Neural cell (in vitro differentiated cells): ENCODE data around the gene DLG5. TPM values are rescaled to one million over a fixed set of nuclear protein-coding genes. Genes with fewer than 3 reads are reported as not detected.

Source experiments
- H2AFZ ChIP-seq: fragments of 200-600, 300-800 bp; sonication (generic), shearing (Covaris generic); 2 replicates; pipeline ENCODE4 v1.6.0; 2014; ENCODE audit warnings: low read depth, mild to moderate bottlenecking, antibody characterized with exemption, low read length, moderate library complexity
- H3F3A ChIP-seq: fragments of 200-600 bp; shearing (Covaris generic); 2 replicates; pipeline ENCODE4 v1.6.1; 2016; ENCODE audit warnings: mild to moderate bottlenecking, moderate library complexity, mixed read lengths, antibody characterized with exemption, low read length; ENCODE audit not compliant: insufficient read depth, poor library complexity, severe bottlenecking
- H3K27ac ChIP-seq: fragments of 200-600, 300-800 bp; sonication (generic), shearing (Covaris generic); 2 replicates; pipeline ENCODE4 v1.5.1; 2014; ENCODE audit warnings: mild to moderate bottlenecking, low read length, moderate library complexity
- H3K27me3 ChIP-seq: fragments of 300-800, 200-600 bp; sonication (generic), shearing (Covaris generic); 2 replicates; pipeline ENCODE4 v1.6.0; 2014; ENCODE audit warnings: mild to moderate bottlenecking, low read depth, low read length, moderate library complexity; ENCODE audit not compliant: insufficient read depth
- H3K36me3 ChIP-seq: fragments of 300-800, 200-600 bp; sonication (generic), shearing (Covaris generic); 2 replicates; pipeline ENCODE4 v1.5.1; 2014; ENCODE audit warnings: mild to moderate bottlenecking, antibody characterized with exemption, low read length, moderate library complexity; ENCODE audit not compliant: insufficient read depth
- H3K4me2 ChIP-seq: fragments of 300-800, 200-600 bp; sonication (generic), shearing (Covaris generic); 2 replicates; pipeline ENCODE4 v1.6.0; 2014; ENCODE audit warnings: mild to moderate bottlenecking, low read length
- H3K4me3 ChIP-seq: fragments of 300-800, 200-600 bp; sonication (generic), shearing (Covaris generic); 2 replicates; pipeline ENCODE4 v1.5.1; 2014; ENCODE audit warnings: mild to moderate bottlenecking, low read length, moderate library complexity
- H3K79me2 ChIP-seq: fragments of 200-600 bp; shearing (Covaris generic); replicated peaks from 2 replicates; pipeline ENCODE4 v1.6.0; 2014; ENCODE audit warnings: mild to moderate bottlenecking, low read length, moderate library complexity; ENCODE audit not compliant: insufficient read depth
- H3K9ac ChIP-seq: fragments of 300-800, 200-600 bp; sonication (generic), shearing (Covaris generic); 2 replicates; pipeline ENCODE4 v1.6.1; 2016; ENCODE audit warnings: mild to moderate bottlenecking, low read length, mixed read lengths
- H3K9me2 ChIP-seq: fragments of 200-600 bp; shearing (Covaris generic); 2 replicates; pipeline ENCODE4 v1.6.1; 2016; ENCODE audit warnings: mild to moderate bottlenecking, low read length, mixed read lengths; ENCODE audit not compliant: insufficient read depth
- H3K9me3 ChIP-seq: fragments of 200-600, 300-800 bp; sonication (generic), shearing (Covaris generic); 2 replicates; pipeline ENCODE4 v1.6.1; 2016; ENCODE audit warnings: mild to moderate bottlenecking, mixed run types, low read length, moderate library complexity, mixed read lengths
- H4K20me1 ChIP-seq: fragments of 200-600 bp; shearing (Covaris generic); 2 replicates; pipeline ENCODE4 v1.6.1; 2016; ENCODE audit warnings: mild to moderate bottlenecking, mixed run types; ENCODE audit not compliant: insufficient read depth
- EP300 ChIP-seq: fragments of 450-650 bp; conservative IDR thresholded peaks from 2 replicates; pipeline ENCODE4 v1.6.1; 2014; ENCODE audit warnings: antibody characterized with exemption, mild to moderate bottlenecking, moderate library complexity; ENCODE audit not compliant: poor library complexity, severe bottlenecking
- EZH2 ChIP-seq: fragments of 200-600, 300-800 bp; shearing (Covaris generic), sonication (generic); IDR thresholded peaks from 2 replicates; pipeline ENCODE4 v1.6.1; 2014; ENCODE audit warnings: antibody characterized with exemption, low read length, borderline replicate concordance, mild to moderate bottlenecking; ENCODE audit not compliant: insufficient read depth, poor library complexity, severe bottlenecking
- MXI1 ChIP-seq: fragments of 450-650 bp; conservative IDR thresholded peaks from 2 replicates; pipeline ENCODE4 v1.6.1; 2014; ENCODE audit warnings: antibody characterized with exemption, mild to moderate bottlenecking; ENCODE audit not compliant: poor library complexity, severe bottlenecking
- POLR2AphosphoS5 ChIP-seq: IDR thresholded peaks from 2 replicates; pipeline ENCODE4 v1.6.1; 2012
- RAD21 ChIP-seq: fragments of 450-650 bp; conservative IDR thresholded peaks from 2 replicates; pipeline ENCODE4 v1.6.1; 2014; ENCODE audit warnings: antibody characterized with exemption, mild to moderate bottlenecking, moderate library complexity
- SMC3 ChIP-seq: fragments of 450-650 bp; conservative IDR thresholded peaks from 2 replicates; pipeline ENCODE4 v1.6.1; 2014; ENCODE audit warnings: antibody characterized with exemption, mild to moderate bottlenecking, moderate library complexity; ENCODE audit not compliant: poor library complexity
- TAF1 ChIP-seq: IDR thresholded peaks from 2 replicates; pipeline ENCODE4 v1.6.1; 2012; ENCODE audit warnings: low read depth
- polyA plus RNA-seq: library from polyadenylated mRNA; depleted of rRNA; stranded (reverse); fragments of >200 nt; gene quantifications from 2 replicates; pipeline ENCODE4 v1.2.3, GENCODE V29; 2014
- TF ChIP-seq, protein P1 (sequence below): IDR thresholded peaks from 2 replicates; pipeline ENCODE4 v1.6.1; 2012; ENCODE audit warnings: borderline replicate concordance
- TF ChIP-seq, protein P2 (sequence below): fragments of 450-650 bp; IDR thresholded peaks from 2 replicates; pipeline ENCODE4 v1.5.1; 2014; ENCODE audit warnings: antibody characterized with exemption, mild to moderate bottlenecking, moderate library complexity; ENCODE audit not compliant: poor library complexity, severe bottlenecking

DLG5 gene
- polyA plus RNA-seq, 1 donor from 2014 or later: 72.9 TPM

DNA sequence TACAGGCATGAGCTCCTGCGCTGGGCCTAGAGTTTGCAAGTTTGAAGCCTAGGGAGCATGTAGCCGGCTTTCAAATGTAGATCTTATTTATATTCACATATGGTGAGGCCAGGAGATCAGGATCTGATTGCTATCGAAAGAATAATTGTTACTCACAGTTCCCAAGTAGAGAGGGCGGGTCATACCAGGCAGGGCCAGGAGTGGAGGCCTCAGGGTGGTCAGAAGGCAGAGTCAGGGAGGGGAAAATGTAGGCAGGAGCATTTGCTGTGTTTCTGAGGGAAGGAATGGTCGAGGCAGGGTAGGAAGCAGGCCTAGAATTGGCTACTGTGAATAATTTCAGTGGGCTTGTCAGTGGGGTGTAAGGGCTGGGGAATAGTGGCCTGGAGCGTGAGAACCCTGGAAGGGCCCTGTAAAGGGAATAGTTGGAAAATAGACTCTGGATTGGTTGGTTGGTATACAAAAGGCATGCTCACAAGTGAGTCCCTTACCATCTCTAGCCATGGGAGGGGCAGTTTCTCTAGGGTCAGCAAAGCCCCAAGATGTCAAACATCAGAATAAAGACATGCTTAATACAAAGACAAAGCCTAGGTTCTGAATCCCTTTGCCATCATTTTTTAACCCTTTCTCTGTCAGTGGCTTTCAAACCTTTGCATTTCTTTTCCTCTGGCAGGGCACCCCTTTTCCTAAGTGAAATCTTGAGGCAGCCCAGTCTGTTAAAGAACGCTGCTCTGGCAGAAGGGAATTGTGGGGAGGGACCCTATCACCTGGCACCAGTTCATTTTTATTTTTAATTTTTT, 36.0 kb upstream of the DLG5 start:
- Histone ChIP-seq H3K36me3 (no peaks in the 10 kb centered on the region), H3K9ac (no peak overlapping the region), H3K4me2 (no peak overlapping the region), H3K9me2 (no peaks in the 10 kb centered on the region), H4K20me1 (no peaks in the 10 kb centered on the region), H3K27me3 (no peaks in the 10 kb centered on the region), H3K27ac (no peak overlapping the region), H3K79me2 (no peaks in the 10 kb centered on the region), H3K4me3 (no peak overlapping the region), H3K9me3 (no peaks in the 10 kb centered on the region), H3F3A (no peaks in the 10 kb centered on the region), H2AFZ (no peak overlapping the region)
- TF ChIP-seq EP300: no peak
- TF ChIP-seq, protein P1, sequence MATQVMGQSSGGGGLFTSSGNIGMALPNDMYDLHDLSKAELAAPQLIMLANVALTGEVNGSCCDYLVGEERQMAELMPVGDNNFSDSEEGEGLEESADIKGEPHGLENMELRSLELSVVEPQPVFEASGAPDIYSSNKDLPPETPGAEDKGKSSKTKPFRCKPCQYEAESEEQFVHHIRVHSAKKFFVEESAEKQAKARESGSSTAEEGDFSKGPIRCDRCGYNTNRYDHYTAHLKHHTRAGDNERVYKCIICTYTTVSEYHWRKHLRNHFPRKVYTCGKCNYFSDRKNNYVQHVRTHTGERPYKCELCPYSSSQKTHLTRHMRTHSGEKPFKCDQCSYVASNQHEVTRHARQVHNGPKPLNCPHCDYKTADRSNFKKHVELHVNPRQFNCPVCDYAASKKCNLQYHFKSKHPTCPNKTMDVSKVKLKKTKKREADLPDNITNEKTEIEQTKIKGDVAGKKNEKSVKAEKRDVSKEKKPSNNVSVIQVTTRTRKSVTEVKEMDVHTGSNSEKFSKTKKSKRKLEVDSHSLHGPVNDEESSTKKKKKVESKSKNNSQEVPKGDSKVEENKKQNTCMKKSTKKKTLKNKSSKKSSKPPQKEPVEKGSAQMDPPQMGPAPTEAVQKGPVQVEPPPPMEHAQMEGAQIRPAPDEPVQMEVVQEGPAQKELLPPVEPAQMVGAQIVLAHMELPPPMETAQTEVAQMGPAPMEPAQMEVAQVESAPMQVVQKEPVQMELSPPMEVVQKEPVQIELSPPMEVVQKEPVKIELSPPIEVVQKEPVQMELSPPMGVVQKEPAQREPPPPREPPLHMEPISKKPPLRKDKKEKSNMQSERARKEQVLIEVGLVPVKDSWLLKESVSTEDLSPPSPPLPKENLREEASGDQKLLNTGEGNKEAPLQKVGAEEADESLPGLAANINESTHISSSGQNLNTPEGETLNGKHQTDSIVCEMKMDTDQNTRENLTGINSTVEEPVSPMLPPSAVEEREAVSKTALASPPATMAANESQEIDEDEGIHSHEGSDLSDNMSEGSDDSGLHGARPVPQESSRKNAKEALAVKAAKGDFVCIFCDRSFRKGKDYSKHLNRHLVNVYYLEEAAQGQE: no peak

DNA sequence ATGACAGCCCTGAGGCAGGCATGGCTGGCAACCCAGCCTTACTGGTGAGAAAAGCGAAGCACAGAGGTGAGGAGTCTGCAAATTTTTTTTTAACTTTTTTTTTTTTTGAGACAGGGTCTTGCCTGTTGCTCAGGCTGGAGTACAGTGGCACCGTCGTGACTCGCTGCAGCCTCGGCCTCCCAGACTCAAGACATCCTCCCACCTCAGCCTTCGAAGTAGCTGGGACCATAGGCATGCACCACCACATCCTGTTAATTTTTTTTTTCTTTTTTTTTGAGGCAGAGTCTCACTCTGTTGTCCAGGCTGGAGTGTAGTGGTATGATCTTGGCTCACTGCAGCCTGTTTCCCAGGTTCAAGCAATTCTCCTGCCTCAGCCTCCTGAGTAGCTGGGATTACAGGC, 35.1 kb upstream of the DLG5 start:
- H4K20me1 ChIP-seq: no peaks in the 10 kb centered on the region
- H3K9ac ChIP-seq: no peak overlapping the region
- no peaks in the 10 kb centered on the region for H3K79me2 ChIP-seq
- H3K27me3 ChIP-seq: no peaks in the 10 kb centered on the region
- H3K27ac ChIP-seq: no peak overlapping the region
- no peaks in the 10 kb centered on the region for H3K9me2 ChIP-seq
- H3K4me2 ChIP-seq: no peak overlapping the region
- no peak overlapping the region for H2AFZ ChIP-seq
- no peak overlapping the region for H3K4me3 ChIP-seq
- TF ChIP-seq RAD21 (no peak), SMC3 (no peak), EZH2 (no peak), TAF1 (no peak), POLR2AphosphoS5 (no peak), EP300 (no peak), MXI1 (no peak)
- TF ChIP-seq, protein P2, sequence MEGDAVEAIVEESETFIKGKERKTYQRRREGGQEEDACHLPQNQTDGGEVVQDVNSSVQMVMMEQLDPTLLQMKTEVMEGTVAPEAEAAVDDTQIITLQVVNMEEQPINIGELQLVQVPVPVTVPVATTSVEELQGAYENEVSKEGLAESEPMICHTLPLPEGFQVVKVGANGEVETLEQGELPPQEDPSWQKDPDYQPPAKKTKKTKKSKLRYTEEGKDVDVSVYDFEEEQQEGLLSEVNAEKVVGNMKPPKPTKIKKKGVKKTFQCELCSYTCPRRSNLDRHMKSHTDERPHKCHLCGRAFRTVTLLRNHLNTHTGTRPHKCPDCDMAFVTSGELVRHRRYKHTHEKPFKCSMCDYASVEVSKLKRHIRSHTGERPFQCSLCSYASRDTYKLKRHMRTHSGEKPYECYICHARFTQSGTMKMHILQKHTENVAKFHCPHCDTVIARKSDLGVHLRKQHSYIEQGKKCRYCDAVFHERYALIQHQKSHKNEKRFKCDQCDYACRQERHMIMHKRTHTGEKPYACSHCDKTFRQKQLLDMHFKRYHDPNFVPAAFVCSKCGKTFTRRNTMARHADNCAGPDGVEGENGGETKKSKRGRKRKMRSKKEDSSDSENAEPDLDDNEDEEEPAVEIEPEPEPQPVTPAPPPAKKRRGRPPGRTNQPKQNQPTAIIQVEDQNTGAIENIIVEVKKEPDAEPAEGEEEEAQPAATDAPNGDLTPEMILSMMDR: no peak
- TF ChIP-seq, protein P1: no peak
- no peaks in the 10 kb centered on the region for H3K36me3 ChIP-seq
- H3F3A ChIP-seq: no peaks in the 10 kb centered on the region
- no peaks in the 10 kb centered on the region for H3K9me3 ChIP-seq
